Hematopoietic multipotent progenitor cell treated with erythropoietin and hydrocortisone succinate and interleukin-3 and kit ligand, for 4 days (in vitro differentiated cells): ENCODE measurements around the gene STMP1.
"Not testable (repeated sequence)": the region's sequence is repeated elsewhere in the genome, so short reads cannot be mapped to it uniquely, and the experiment has no call there.

Experiments used
- DNase-seq: peaks from one replicate; pipeline ENCODE4 v3.0.0-alpha.2; 2015

The STMP1 gene

GRCh38 chr7:135665042-135665441 lies 2.7 kb downstream of the STMP1 start:
- peak; percentile 35 for DNase-seq

DNA sequence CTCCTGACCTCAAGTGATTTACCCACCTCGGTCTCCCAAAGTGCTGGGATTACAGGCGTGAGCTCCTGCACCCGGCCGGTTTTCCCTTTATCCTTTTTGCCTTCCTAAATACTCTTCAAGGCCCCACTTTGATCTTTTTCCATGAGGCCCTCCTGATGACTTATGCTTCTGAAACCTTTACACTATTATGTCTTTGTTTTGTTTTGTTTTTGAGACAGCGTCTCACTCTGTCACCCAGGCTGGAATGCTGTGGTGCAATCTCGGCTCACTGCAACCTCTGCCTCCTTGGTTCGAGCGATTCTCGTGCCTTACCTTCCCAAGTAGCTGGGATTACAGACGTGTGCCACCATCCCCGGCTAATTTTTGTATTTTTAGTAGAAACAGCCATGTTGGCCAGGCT lies 3.8 kb downstream of the STMP1 start:
- no peak for DNase-seq

- DNase-seq: peak; percentile 52
Observed at GRCh38 chr7:135666846-135667245, 4.5 kb downstream of the STMP1 start.

- not testable (repeated sequence) for DNase-seq
Observed at GRCh38 chr7:135667626-135668025, 5.3 kb downstream of the STMP1 start.

DNA sequence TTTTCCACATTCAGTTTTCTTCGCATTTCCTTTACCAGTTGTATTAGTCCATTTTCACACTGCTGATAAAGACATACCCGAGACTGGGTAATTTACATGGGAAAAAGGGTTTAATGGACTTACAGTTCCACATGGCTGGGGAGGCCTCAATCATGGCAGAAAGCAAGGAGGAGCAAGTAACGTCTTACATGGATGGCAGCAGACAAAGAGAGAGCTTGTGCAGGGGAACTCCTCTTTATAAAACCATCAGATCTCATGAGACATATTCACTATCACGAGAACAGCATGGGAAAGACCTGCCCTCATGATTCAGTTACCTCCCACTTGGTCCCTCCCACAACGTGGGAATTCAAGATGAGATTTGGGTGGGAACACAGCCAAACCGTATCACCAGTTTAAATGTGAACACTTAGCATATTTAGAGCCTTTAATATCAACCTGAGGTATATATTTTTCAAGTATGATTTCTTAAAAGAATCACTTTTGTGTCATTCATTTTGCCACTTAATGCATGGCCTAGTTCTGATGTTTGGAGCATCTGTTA lies 6.6 kb downstream of the STMP1 start:
- not testable (repeated sequence) for DNase-seq

- DNase-seq: no peak
Observed at GRCh38 chr7:135669774-135670173, 7.5 kb downstream of the STMP1 start.

DNA sequence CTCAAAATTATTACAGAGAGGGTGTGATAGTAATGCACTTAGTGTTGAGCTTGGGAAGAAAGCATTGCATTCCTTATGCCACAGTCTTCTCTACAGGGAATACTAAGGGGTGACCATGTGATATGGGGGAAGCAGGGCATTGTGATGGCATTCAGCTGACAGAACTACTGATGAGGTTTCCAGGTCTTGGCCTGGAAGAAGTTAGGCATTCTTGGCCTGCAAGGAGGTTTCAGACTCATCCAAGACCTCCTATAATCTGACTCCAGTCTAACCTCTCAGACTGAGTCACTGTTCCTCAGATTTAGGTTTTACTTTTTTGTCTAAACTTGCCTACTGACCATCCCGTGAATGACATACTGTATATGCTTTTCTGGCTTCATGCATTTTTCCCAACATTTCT lies 7.9 kb downstream of the STMP1 start:
- no peak for DNase-seq

- DNase-seq: peak; percentile 82
Observed at GRCh38 chr7:135672560-135673359, 10.4 kb downstream of the STMP1 start.

DNA sequence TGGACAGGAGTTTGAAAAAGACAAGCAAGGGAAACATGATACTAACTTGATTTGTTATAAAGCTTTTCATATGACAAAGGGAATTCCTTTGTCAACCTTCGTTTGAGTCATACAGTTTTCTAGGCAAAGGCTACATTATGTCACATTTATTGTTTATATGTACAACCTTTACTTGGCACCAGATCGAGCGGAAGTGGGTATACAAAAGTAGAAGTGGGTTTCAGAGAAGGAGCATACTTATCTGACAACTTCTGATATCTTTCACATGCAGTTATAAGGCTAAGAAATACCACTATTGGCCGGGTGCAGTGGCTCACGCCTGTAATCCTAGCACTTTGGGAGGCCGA lies 11.0 kb downstream of the STMP1 start:
- DNase-seq: peak; percentile 82

- no peak for DNase-seq
Observed at GRCh38 chr7:135678612-135679575, 16.6 kb downstream of the STMP1 start.

- DNase-seq: peak; percentile 66
Observed at GRCh38 chr7:135681762-135682161, 19.4 kb downstream of the STMP1 start.

DNA sequence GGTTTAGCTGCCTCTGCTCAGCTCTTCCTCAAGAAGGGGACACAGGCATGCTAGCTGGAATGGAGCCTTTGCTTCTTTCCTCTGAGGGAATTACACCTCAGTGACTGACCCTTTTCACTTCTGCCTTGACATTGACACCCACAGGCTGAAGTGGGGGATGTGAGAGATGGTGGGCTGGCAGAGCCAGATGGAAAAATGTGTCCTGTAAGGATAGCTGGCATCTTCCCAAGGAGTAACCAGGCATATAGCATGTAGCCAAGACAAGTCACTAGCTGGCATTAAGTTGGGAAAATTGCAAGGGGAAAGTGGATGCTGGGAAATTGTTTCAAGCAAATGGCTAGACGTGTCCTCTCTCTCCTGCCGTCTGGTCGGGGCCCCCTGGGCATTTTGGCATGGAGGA lies 19.9 kb downstream of the STMP1 start:
- DNase-seq: no peak

DNA sequence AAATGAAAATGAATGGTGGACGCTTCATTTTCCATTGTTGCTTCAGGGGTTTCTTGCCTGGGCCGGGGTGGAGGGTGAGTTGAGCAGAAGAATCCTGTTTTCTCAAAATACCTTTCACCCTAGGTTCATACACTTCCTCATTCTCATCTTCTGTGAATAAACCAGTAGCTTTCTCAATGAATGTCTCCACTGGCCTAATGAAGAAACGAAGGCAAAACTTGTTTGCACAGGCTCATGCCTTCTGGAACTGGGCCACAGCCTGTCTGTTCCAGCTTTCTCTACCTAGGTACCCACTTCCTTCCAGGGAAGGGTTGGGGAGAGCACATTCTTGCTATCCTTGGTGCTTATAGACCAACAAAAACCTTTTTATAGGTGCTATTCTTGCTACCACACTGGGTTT lies 21.3 kb downstream of the STMP1 start:
- no peak for DNase-seq

DNA sequence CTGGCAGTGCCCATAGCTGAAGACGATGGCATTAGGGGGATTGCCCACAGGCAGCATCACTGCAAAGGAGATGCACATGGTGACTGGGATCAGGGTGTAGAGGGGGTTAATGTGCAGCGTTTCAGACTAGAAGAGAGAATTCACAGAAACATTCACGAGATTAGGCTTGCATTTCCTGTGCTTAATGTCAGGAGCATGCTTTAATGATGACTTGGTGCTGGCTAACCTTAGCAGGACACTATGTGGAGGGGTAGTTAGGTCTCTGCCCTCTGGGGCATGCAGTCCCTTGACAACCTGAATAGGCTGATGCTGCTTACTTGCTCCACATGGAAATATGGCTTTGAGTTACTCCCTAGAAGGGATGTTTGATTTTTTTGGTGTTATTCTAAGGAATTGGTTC lies 21.8 kb downstream of the STMP1 start:
- no peak for DNase-seq

DNA sequence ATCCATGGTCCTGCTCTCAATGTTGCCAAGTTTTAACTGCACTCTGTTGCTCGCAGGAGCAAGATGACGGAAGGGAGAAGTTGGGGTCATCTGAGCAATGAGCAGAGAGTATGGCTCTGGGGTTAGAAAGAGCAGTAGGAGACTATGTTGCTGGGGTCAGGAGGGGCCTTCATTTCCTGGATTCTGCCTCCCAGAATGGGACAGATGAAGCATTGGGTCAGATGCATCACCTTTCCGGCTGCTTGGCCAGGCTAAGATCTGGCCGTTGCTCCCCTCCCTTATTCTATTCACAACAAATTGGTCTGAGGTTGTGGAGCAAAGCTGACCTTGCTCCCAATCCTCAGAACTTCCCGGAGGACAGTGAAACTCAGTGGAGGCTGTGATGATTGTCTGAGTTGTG lies 22.4 kb downstream of the STMP1 start:
- DNase-seq: no peak

DNA sequence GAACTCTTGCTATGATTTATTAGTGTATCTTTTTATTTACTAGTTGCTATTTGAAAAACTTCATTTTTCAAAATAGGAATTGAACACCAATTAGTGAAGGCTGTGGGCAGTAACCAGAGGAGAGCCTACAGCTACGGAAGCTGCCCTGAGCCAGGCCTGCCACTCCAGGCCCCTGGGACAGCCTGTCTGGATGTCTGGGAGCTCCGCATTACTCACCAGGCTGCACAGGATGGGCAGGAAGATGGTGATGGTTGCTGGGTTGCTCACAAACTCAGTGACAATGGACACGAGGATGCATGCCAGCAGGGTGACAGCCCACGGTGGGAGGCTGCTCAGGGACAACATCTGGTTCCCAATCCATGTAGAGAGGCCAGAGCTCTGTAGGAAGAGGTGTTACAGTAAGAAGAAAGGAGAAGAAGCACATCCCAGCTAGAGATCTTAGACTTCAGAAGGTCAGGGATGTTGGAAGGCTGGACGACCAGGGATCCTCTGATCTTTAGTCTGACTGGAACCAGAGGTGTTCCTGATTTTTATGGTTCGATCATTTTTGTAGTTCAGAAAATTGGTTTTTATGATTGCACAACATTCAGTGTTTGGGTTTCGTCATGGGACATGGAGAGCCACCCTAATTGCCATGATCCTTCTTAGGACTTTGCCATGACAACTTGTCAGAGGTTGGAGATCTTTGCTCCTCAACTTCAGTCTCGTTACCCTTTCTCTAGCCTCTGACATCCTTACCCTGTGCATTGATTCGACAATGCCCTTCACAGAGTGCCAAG lies 23.2 kb downstream of the STMP1 start:
- no peak for DNase-seq

DNA sequence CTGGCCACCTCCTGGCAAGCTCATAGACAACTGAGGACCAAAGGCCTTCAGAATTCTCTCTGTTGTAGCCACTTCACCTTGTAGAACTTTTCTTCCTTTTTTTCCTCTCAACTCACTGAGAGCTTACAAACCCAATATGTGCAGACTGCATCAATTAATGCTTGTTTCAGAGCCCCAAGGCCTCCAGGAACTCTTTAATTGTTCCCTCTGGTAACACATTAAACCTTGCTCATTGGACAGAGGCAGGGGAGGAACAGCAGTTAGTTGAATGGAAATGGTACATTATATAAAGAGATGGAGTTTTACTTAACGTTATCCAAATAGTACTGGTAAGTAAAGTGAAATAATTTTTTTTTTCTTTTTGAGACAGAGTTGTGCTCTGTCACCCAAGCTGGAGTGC lies 25.2 kb downstream of the STMP1 start:
- DNase-seq: no peak

DNA sequence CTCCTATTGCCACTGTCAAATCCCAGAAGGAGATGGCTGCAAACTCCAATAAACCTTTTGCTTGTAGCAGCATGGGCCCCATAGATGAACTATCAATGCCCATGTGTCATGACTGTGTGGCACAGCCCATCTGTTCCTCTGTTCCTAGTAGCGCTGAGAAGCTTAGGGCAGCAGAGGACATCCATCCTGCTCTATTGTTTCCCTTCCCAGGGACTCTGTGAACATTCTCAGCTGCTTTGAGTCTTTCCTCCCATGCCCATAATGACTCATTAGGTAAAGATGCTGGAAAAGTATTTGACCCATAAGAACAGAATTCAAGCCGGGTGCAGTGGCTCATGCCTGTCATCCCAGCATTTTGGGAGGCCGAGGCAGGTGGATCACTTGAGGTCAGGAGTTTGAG lies 28.3 kb downstream of the STMP1 start:
- DNase-seq: no peak

DNA sequence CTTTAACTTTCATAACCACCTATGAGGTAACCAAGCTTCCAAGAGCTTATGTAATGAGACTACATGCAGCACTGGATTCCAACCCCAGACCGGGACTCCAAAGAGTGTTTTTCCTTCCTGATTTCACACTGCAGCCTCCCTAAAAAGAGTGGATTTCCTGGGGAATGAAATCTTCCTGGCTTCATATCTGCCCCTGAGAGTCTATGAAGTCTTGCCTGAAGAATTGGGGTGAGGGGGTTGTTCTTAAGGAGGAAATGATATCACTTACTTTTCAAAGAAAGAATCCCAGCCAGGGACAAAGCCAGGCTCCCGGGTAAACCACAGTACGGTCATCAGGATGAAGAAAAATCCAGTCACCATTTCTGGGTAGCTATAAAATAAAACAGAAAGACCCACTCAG lies 29.7 kb downstream of the STMP1 start:
- DNase-seq: no peak

- not testable (repeated sequence) for DNase-seq
Observed at GRCh38 chr7:135692606-135693005, 30.3 kb downstream of the STMP1 start.

GRCh38 chr7:135693558-135693957 lies 31.2 kb downstream of the STMP1 start:
- DNase-seq: no peak

- no peak for DNase-seq
Observed at GRCh38 chr7:135697276-135698049, 35.1 kb downstream of the STMP1 start.
